Measurements from ENCODE around the gene ITCH.
A peak's percentile ranks its signal among the peaks of the same experiment; 100 is the strongest.
"Not testable (repeated sequence)": the region's sequence is repeated elsewhere in the genome, so short reads cannot be mapped to it uniquely, and the experiment has no call there.

ITCH gene

DNA sequence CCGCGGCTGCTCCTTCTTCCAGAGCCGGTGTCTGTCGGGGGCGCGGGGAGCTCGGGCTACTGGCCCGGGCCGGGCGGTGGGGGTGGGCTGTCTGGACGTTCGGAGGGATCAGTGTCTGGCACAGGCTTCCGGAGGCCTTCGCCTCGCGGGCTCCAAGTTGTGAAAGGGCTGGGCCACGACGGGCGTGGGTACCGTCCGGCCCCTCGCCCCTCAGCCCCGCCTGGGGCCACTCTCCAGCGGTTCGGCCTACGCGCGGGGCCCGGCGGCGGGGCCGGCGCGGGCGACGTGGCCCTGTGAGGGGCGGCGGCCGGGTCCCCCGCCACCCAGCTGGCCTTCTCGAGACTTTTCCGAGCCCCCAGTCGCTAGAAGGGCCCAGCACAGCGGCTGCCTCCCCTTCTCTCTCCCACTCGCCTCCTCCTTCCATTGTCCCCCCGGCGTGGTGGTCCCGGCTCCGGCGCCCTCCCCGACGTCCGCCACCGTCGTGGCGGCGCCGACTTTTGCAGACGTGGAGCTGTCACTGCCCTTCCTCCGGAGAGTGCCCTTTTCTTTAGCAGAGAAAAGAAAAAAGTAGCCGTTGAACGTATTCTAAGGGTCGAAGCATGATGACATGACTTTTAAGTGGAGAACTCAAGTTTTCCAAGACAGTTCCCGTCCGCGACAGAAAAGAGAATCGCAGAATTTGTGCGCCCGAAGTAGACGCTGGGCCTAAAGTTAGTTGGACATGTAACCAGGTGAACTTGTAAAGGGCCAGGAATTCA lies 571 bp downstream of the ITCH start:
- H3K4me2 ChIP-seq = peak overlapping the region; percentile 82
- H3K4me3 ChIP-seq = peak overlapping the region; percentile 92
- peak overlapping the region; percentile 95 for H3K27ac ChIP-seq
- H3K9ac ChIP-seq = peak overlapping the region; percentile 97
- H3K9me3 ChIP-seq = no peaks in the 10 kb centered on the region
- H3K27me3 ChIP-seq = no peaks in the 10 kb centered on the region
- peaks cover 50% of the 10 kb centered on the region for H4K20me1 ChIP-seq
- H3K4me1 ChIP-seq = peaks cover 44% of the 10 kb centered on the region
- TF ChIP-seq Cebpa-rat (IDR thresholded peaks at IDR 0.05) = no peak
- H3K36me3 ChIP-seq = peaks cover 21% of the 10 kb centered on the region

DNA sequence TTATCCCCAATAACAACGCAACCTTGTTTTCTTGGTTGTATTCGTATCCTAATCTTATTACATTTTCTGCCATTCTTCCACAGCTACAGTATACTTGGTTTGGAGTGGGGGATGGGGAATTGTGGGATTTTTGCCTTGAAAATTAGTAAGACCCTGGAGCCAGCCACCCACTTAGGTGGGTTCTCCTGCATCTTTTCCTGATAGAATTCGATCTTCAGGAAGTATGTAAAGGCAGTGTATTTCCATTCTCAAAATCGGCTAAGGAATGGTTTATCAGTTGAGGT lies 1.1 kb downstream of the ITCH start:
- H3K4me1 ChIP-seq = peaks cover 44% of the 10 kb centered on the region
- H3K4me2 ChIP-seq = peak overlapping the region; percentile 82
- H3K9ac ChIP-seq = peak overlapping the region; percentile 97
- H3K36me3 ChIP-seq = peaks cover 26% of the 10 kb centered on the region
- TF ChIP-seq Cebpa-rat (IDR thresholded peaks at IDR 0.05) = no peak
- H3K9me3 ChIP-seq = no peaks in the 10 kb centered on the region
- H3K27ac ChIP-seq = no peak overlapping the region
- H3K27me3 ChIP-seq = no peaks in the 10 kb centered on the region
- peak overlapping the region; percentile 92 for H3K4me3 ChIP-seq
- H4K20me1 ChIP-seq = peaks cover 56% of the 10 kb centered on the region

DNA sequence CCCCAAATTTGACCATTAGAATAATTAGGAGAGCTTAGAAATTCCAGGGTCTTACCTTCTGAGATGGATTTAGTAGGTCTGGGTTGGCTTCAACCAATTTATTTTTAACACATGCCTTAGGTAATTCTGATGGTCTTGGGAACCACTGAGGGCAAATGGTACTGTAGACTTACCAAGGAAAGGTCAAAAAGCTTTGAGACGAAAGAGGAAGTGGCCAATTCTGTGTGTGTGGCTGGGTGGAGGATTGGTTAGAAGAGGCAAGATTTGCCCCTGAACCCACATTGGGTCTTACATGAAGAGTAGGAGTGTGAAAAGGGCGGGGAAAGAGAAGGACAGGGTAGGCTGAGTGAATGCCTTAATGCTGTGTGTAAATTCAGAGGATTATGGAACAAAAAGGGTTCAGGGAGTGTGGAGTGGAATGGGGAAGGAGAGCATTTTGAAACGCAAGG lies 2.7 kb downstream of the ITCH start:
- Histone ChIP-seq H3K27me3 (no peaks in the 10 kb centered on the region), H3K36me3 (peaks cover 42% of the 10 kb centered on the region), H3K9ac (no peak overlapping the region), H3K9me3 (no peaks in the 10 kb centered on the region), H3K4me1 (peaks cover 44% of the 10 kb centered on the region), H3K27ac (no peak overlapping the region), H4K20me1 (peaks cover 69% of the 10 kb centered on the region), H3K4me2 (peak overlapping the region; percentile 30), H3K4me3 (no peak overlapping the region)
- no peak for TF ChIP-seq Cebpa-rat (IDR thresholded peaks at IDR 0.05)

DNA sequence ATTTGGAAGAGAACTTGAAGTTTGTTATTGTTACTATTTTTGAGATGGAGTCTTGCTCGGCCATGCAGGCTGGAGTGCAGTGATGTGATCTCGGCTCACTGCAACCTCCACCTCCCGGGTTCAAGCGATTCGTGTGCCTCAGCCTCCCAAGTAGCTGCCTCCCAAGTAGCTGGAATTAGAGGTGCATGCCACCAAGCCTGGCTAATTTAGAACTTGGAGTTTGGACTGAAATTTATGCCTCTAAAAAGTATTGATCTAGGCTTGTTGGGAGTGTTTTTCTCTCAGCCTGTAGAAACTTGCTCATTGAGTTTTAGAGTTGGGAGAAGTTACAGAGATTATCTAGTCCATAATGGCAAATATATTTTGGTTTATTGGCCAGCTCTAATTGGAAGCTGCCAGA lies 4.1 kb downstream of the ITCH start:
- Histone ChIP-seq H3K27ac (no peak overlapping the region), H3K4me1 (peaks cover 42% of the 10 kb centered on the region), H3K9me3 (no peaks in the 10 kb centered on the region), H3K4me3 (no peak overlapping the region), H3K9ac (no peak overlapping the region), H3K27me3 (no peaks in the 10 kb centered on the region), H3K4me2 (no peak overlapping the region), H3K36me3 (peaks cover 56% of the 10 kb centered on the region), H4K20me1 (peaks cover 79% of the 10 kb centered on the region)
- TF ChIP-seq Cebpa-rat (IDR thresholded peaks at IDR 0.05) = no peak

DNA sequence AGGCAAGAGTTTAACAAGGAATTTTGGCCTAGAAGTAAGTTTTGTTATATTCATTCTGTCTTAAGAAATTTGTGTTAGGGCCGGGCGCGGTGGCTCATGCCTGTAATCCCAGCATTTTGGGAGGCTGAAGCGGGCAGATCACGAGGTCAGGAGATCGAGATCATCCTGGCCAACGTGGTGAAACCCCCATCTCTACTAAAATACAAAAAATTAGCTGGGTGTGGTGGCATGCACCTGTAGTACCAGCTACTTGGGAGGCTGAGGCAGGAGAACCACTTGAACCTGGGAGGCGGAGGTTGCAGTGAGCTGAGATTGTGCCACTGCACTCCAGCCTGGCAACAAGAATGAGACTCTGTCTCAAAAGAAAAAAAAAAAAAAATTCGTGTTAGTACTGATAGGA lies 4.8 kb downstream of the ITCH start:
- peaks cover 64% of the 10 kb centered on the region for H3K36me3 ChIP-seq
- H3K4me1 ChIP-seq = peaks cover 35% of the 10 kb centered on the region
- H3K9me3 ChIP-seq, H3K4me3 ChIP-seq, H3K9ac ChIP-seq, H3K27me3 ChIP-seq, H3K4me2 ChIP-seq, H3K27ac ChIP-seq: not testable (repeated sequence)
- peaks cover 85% of the 10 kb centered on the region for H4K20me1 ChIP-seq

DNA sequence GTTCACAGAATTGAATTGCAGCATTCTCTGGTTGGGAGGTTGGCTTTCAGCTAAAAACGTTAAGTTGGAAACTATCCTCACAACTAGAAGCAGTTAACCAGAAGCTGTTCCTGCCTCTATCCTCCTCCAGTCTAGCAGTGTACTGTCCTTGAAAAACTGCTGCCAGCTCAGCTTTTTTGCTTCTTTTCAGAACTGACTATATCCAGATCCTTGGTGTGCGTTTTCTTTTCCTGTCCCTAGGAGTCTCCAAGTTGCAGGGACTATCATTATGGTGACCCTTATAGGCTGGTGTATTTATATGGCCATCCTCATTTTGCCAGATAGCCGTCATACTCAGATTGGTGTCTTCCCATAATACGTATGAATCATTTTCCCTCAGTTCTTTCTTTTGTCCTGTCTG lies 5.5 kb downstream of the ITCH start:
- Histone ChIP-seq H3K9ac (no peak overlapping the region), H3K4me3 (no peak overlapping the region), H3K4me2 (no peak overlapping the region), H3K27me3 (no peaks in the 10 kb centered on the region), H3K4me1 (peaks cover 34% of the 10 kb centered on the region), H3K27ac (no peak overlapping the region), H3K36me3 (peaks cover 70% of the 10 kb centered on the region), H4K20me1 (peaks cover 92% of the 10 kb centered on the region), H3K9me3 (no peaks in the 10 kb centered on the region)
- TF ChIP-seq Cebpa-rat (IDR thresholded peaks at IDR 0.05) = no peak

DNA sequence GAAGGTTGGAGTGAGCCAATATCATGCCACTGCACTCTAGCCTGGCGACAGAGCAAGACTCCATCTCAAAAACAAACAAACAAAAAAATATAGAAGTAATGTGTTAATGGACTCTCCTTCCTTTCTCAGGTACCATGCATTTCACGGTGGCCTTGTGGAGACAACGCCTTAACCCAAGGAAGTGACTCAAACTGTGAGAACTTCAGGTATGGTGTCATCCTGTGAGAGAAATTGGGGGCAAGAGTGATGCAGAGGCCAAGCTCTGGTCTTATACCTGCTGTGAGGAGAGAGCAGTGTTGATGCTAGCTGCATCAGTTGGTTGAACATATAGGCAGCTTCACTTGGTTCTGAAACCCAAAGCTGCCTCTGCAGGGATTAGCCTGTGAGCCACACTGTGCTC lies 6.2 kb downstream of the ITCH start:
- no peak overlapping the region for H3K9ac ChIP-seq
- no peaks in the 10 kb centered on the region for H3K9me3 ChIP-seq
- H3K4me2 ChIP-seq = no peak overlapping the region
- H3K27me3 ChIP-seq = no peaks in the 10 kb centered on the region
- no peak overlapping the region for H3K4me3 ChIP-seq
- peaks cover 91% of the 10 kb centered on the region for H4K20me1 ChIP-seq
- no peak for TF ChIP-seq Cebpa-rat (IDR thresholded peaks at IDR 0.05)
- no peak overlapping the region for H3K27ac ChIP-seq
- peaks cover 31% of the 10 kb centered on the region for H3K4me1 ChIP-seq
- H3K36me3 ChIP-seq = peaks cover 77% of the 10 kb centered on the region

DNA sequence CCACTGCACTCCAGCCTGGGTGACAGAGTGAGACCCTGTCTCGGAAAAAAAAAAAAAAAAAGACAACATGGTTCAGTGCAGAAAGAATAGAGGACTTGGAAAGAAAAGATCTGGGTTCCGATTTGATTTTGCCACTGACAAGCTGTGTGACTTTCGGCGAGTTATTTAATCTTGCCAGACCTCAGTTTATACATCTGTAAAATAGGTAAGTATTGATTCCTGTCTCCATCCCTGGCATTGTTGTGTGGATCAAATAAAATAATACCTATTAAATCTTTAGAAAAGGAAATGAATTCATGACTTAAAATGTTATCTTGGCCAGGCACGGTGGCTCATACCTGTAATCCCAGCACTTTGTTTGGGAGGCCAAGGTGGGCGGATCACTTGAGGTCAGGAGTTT lies 7.0 kb downstream of the ITCH start:
- peaks cover 85% of the 10 kb centered on the region for H3K36me3 ChIP-seq

DNA sequence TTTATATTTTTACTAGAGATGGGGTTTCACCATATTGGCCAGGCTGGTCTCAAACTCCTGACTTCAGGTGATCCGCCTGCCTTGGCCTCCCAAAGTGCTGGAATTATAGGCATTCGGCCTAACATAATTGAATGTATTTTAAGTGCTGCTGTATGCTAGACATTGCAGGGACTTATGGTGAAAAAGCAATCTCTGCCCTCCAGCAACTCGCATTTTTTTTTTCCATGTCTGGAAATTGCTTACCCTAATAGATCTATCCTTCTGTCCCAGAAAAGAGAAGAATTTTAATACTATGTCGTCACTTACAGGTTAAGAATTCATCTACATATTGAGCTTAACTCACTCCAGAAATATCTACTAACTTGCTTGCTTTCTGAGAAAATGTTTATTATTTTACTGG lies 10.4 kb downstream of the ITCH start:
- peaks cover 80% of the 10 kb centered on the region for H3K36me3 ChIP-seq
- no peak overlapping the region for H3K4me3 ChIP-seq

More for the DNA sequence above, 7.0 kb downstream of the ITCH start:
- no peak overlapping the region for H3K27ac ChIP-seq
- no peaks in the 10 kb centered on the region for H3K27me3 ChIP-seq
- H3K9ac ChIP-seq = no peak overlapping the region
- H3K9me3 ChIP-seq = no peaks in the 10 kb centered on the region
- peaks cover 91% of the 10 kb centered on the region for H4K20me1 ChIP-seq
- no peak overlapping the region for H3K4me3 ChIP-seq
- no peak for TF ChIP-seq Cebpa-rat (IDR thresholded peaks at IDR 0.05)
- H3K4me2 ChIP-seq = no peak overlapping the region
- H3K4me1 ChIP-seq = peaks cover 23% of the 10 kb centered on the region

DNA sequence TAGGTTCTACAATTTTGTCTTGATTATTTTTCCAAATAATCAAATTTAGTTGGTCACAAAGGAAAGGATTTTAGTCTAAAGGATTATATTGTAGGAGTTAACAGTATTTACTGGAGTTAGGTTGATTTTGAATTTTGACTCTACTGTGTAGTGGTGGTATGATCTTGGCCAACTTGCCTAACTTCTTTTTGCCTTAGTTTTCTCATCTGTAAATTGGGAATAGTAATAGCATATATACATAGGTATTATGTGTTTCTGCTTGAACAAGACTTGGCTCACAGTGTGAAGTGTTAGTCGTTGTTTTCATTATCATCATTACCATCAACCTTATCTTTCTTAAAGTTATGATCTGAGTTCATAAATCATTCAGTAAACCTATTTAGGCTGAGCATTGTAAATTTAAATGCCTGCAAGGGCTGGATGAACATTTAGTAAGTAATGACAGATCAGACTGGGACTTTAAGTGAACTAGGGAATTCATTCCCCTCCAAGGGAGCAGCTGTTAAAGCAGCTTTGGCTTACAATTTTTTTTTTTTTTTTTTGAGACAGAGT lies 11.2 kb downstream of the ITCH start:
- Histone ChIP-seq H3K9ac (no peak overlapping the region), H4K20me1 (peaks cover 91% of the 10 kb centered on the region), H3K36me3 (peaks cover 72% of the 10 kb centered on the region), H3K27me3 (no peaks in the 10 kb centered on the region), H3K27ac (no peak overlapping the region), H3K4me1 (peaks cover 18% of the 10 kb centered on the region), H3K9me3 (no peaks in the 10 kb centered on the region), H3K4me2 (no peak overlapping the region), H3K4me3 (no peak overlapping the region)
- no peak for TF ChIP-seq Cebpa-rat (IDR thresholded peaks at IDR 0.05)

More for the DNA sequence above, 10.4 kb downstream of the ITCH start:
- Histone ChIP-seq H3K4me2 (no peak overlapping the region), H3K9ac (no peak overlapping the region), H3K4me1 (peaks cover 18% of the 10 kb centered on the region), H3K9me3 (no peaks in the 10 kb centered on the region), H3K27ac (no peak overlapping the region), H4K20me1 (peaks cover 91% of the 10 kb centered on the region), H3K27me3 (no peaks in the 10 kb centered on the region)
- no peak for TF ChIP-seq Cebpa-rat (IDR thresholded peaks at IDR 0.05)

All from BLaER1 (cell line).